Measurements from ENCODE around the gene TGFBR3.
"Not testable (repeated sequence)": the region's sequence is repeated elsewhere in the genome, so short reads cannot be mapped to it uniquely, and the experiment has no call there.

TGFBR3 gene

GRCh38 chr1:91846639-91847013 is 39.3 kb downstream of the TGFBR3 start:
- no peak for DNase-seq

- DNase-seq = no peak
These were observed 39.8 kb downstream of the TGFBR3 start for GRCh38 chr1:91846007-91846638.

- no peak for DNase-seq
These were observed 41.0 kb downstream of the TGFBR3 start for GRCh38 chr1:91844862-91845528.

DNA sequence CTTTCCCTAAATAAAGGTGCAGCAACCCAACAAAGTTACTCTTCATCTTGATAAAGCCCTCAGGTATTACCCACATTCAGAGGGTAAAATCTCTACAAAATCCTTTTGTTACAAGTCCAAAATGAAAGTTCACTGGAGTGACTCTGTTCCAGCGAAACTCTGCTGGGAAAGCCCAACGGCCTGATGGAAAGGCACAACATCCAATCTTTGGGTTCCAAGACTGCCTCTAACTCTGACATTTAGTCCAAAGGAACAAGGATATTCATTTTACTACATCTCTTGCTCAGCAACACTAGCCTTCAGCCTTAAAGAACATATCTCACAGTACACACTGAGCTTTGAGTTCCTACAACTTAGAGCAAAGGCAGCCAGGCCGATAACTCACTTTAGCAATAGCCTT is 42.1 kb downstream of the TGFBR3 start:
- no peak for DNase-seq

- DNase-seq = no peak
These were observed 43.4 kb downstream of the TGFBR3 start for GRCh38 chr1:91842563-91842962.

DNA sequence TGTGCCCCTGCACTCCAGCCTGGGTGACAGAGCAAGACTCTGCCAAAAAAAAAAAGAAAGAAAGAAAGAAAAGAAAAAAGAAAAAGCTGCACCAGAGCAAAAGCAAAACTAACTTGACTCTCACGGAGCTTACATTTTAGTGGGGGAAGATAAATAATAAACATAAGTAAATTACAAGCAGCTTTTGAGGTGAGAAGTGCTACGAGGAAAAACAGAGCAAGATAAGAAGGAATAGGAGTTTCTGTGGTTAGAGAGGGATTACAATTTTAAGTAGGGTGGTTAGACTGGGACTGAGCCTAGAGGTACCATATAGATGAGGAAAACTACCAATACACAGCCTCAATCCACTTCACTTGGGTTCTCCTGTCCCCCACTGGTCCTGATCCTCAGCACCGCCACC is 43.9 kb downstream of the TGFBR3 start:
- DNase-seq = no peak

GRCh38 chr1:91840276-91840675 is 45.7 kb downstream of the TGFBR3 start:
- not testable (repeated sequence) for DNase-seq

DNA sequence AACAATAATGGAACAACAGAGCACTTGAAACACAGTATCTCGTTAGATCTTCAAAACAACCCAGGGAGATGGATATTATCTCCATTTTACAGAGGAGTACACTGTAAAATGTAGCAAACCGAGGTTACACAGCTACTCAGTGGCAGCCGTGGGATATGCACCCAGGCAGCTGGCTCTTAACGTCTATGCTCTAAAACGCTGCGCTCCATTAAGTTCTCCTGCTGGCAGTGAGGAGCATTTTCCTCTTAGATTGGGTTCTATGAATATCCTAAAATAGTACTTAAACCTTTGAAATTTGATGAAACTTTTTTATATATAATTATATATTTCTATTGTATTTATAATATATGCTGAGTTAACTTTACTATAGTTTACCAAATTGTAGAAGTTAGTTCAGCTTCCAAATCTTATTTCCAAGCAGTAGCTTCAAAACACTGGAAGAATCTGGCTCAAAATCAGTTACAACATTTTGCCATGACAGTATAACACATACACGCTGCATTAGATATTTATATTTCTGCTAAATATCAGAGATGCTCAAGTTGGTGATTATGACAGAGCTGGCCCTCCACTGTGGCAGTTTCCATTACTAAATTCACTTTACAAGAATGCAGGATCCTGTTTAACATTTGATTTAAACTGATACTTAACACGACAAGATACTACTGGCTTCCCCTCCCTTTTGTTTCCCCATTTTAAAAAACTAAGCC is 49.5 kb downstream of the TGFBR3 start:
- no peak for DNase-seq

DNA sequence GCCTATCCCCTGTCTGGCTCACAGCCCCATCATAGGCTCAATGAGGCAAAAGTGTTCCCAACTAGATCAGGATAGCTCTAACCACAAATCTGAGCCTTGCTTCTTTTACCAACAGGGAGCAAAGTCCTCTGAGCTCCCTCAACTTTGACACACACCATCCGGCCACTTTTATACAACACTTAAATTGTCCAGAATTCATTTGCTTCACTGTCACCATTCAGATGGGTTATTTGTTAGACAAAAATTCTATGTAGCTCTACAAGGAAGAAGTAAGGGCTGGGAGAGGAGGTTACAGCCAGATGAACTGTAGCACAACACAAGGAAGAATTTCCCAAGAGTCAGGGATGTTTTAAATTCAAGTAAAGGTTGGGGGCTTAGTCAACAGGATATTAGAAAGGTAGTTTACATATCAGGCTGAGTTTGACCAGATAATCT is 50.8 kb downstream of the TGFBR3 start:
- no peak for DNase-seq

DNA sequence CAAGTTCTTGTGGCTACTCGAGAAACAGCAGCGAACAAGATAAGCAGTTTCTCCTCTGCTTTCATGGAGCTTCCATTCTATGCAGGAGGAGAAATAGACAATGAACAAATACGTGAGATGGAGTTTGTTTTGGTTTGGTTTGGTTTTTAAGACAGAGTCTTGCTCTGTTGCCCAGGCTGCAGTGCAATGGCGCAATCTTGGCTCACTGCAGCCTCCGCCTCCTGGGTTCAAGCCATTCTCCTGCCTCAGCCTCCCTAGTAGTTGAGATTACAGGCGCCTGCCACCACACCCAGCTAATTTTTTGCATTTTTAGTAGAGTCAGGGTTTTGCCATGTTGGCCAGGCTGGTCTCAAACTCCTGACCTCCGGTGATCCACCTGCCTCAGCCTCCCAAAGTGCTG is 51.4 kb downstream of the TGFBR3 start:
- not testable (repeated sequence) for DNase-seq

GRCh38 chr1:91833946-91834345 is 52.0 kb downstream of the TGFBR3 start:
- DNase-seq = no peak

GRCh38 chr1:91831132-91831930 is 54.6 kb downstream of the TGFBR3 start:
- no peak for DNase-seq

DNA sequence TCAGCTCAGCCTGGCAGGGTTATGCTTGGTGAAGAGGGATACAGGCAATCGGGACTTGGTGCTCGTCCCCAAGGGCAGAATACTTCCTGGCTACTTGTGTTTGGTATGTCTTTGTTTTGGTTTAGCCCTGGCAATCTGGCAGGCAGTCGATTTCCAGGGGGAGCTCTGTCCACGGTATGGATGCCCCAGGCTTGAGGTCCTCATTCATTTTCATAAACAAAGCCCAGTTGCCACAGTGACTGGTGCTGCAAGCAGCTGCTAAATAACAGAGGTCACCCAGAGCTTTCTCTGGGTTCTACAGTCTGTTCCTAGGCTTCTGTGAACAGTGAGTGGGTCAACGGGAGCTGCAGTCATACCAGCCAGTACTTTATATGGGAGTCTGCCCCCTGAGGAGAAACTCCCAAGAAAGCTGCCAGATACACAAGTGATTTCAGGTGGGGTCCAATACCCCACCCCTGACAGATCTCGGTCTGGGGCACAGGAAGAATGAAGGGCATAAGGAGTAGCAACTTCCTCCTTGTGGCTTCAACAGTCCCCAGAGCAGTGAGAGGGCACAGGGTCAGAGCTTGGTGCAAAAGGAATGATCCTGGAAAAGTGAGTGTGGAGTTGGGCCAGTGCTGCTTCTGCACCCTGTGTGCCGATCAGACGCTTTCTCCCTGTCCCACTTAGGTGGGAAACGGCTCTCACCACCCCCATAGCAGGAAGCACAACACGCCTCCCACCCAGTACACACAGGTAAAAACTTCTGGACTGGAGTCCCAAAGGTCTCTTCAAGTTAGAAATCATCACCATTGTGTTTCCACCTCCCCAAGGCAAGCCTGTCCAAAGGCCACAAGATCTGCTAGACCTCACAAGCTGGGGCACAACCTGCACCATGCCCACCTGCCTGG is 55.5 kb downstream of the TGFBR3 start:
- no peak for DNase-seq

DNA sequence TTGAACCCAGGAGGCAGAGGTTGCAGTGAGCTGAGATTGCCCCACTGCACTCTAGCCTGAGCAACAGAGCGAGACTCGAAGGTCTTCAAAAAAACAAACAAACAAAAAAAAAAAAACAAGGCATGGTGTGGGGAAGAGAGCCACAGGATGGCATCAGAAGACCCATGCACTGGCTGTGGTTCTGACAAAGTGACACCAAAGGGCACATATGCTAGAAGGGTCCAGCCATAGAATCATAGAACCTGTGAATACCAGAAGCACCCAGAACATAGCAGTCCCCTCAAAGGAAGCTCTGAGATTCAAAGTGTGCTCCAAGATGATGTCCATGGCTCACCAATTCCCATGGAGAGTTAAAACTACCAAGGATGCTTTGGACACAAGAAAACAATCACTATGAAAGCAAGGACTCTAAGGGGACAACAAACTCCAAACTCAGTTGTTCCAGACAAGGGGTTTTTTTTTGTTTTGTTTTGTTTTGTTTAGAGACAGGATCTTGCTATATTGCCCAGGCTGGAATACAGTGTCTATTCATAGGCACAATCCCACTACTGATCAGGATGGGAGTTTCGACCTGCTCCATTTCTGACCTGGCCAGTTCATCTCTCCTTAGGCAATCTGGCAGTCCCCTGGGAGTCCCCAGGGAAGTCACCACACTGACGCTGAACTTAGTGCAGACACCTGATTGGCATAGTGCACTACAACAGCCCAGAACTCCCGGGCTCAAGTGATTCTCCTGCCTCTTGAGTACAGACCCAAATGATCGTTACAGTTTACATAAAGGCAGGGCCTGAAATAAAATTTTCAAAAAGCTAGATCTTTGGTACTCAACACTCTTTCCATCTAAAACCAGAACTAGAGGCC is 56.4 kb downstream of the TGFBR3 start:
- DNase-seq = no peak

GRCh38 chr1:91828583-91829281 is 57.2 kb downstream of the TGFBR3 start:
- no peak for DNase-seq

DNA sequence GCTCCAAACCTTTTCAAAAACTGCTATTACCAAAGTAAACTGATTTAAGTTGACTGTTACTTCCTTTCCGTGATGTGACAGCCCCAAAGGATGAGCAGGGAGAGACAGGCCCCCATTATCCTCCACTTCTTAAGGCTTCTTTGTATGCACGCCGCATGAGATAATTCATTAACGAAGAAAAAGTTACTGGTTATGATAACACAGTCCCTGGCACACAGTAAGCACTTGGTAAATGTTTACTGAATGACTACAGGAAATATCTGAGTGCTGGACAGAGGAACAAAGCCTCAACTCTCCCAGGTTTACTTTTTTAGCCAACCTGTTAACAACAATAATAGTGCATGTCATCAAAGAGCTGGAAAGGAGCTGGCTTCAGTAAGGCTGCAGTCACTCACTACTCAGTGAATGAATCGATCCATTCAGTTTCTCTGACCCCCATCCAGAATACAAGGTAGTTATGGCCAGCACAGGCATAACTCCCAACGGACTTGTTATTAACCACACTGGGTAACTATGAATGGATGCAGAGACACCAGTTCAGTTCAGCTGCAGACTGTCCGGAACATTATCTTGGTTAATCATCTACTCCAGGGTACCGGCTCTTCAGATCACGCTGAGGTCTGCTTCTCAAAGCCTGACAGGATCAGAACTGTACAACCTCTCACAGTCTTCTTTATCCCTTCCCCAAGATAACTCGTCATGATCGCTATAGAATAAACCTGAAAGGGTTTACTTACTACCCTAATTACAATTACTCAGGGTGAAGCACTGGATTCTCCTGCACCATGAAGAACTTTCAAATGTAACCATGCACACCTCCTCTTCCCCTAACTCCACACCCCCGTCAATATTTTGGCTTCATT is 58.3 kb downstream of the TGFBR3 start:
- no peak for DNase-seq

GRCh38 chr1:91827087-91827458 is 58.9 kb downstream of the TGFBR3 start:
- DNase-seq = no peak

DNA sequence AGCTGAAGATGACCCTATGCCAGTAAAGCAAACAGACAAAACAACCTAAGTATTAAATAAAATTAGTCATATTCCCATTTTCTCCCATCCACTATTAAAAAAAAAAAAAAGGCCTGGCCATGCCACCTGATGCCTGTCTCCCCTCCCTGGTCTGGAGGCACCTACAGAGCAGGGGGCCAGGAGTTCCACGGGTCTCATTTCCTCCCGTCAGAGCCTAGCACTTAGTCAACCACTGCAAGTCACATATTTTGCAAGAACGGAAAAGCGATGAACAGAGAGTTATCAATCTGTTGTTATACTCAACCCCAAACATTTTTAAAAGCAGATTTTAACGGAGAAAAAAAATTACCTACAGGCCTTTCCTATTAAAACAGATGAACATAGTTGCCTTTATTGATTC is 59.3 kb downstream of the TGFBR3 start:
- DNase-seq = no peak

- DNase-seq = no peak
These were observed 59.7 kb downstream of the TGFBR3 start for GRCh38 chr1:91826248-91826647.

All from stimulated activated CD4-positive, alpha-beta T cell treated with anti-CD3 and anti-CD28 coated beads, Interleukin-15, amount 100 ng/mL, for 24 hours (primary cell).